Measurements from ENCODE around the gene TBCB. TPM values are rescaled to one million over a fixed set of nuclear protein-coding genes. Genes with fewer than 3 reads are reported as not detected.

Gene TBCB
- total RNA-seq, 5 donors from 2014 or later (not counting 1 experiment from before 2014, with no cell fraction given): 111 to 179 (median 150) TPM

GRCh38 chr19:36144624-36145023 is 29.4 kb downstream of the TBCB start:
- Histone ChIP-seq H3K9me3 (no peaks in the 10 kb centered on the region), H3K4me1 (ENCODE audit: control insufficient read depth in 1 of 2, extremely low read depth in 1 of 2, insufficient read depth in 2 of 2, low read length in 2 of 2) (peaks cover 0 to 15% of the 10 kb centered on the region in 2 experiments), H3K4me3 (ENCODE audit: control insufficient read depth in 1 of 2, extremely low read depth in 1 of 2, low read length in 1 of 2) (no peak overlapping the region), H3K27me3 (replicated peaks in 1 of 2; ENCODE audit: control insufficient read depth in 2 of 2, extremely low read depth in 1 of 2, insufficient read depth in 2 of 2, low read length in 1 of 2) (no peaks in the 10 kb centered on the region), H3K36me3 (ENCODE audit: control insufficient read depth in 2 of 2, extremely low read depth in 1 of 2, insufficient read depth in 1 of 2, low read length in 1 of 2) (peaks cover 15 to 66% of the 10 kb centered on the region in 2 donors), H3K27ac (ENCODE audit: low read length) (no peak overlapping the region)
- 100% methylated on average over 5 of the region's 6 CpGs for WGBS (ENCODE audit: insufficient coverage)
- no peak overlapping the region for H3K4me3 Mint-ChIP-seq
- no peaks in the 10 kb centered on the region for H3K9me3 Mint-ChIP-seq
- ATAC-seq (replicated peaks in 1 of 4) (no peak), DNase-seq (no peak)
- H3K27ac Mint-ChIP-seq: no peak overlapping the region
- peaks cover 12 to 18% (median 13%) of the 10 kb centered on the region in 3 donors for H3K4me1 Mint-ChIP-seq
- POLR2A ChIA-PET: interaction anchor here in 1 of 2 donors (0.6 kb wide), 1 partner anchor 16 kb away, joined by 3 read pairs; no protein-coding TSS in a partner anchor
- H3K27me3 Mint-ChIP-seq: no peaks in the 10 kb centered on the region
- H3K36me3 Mint-ChIP-seq: peaks cover 47% of the 10 kb centered on the region
- CTCF ChIA-PET: interaction anchor here in 1 of 2 donors (0.7 kb wide), 1 partner anchor 16 kb away, joined by 4 read pairs; no protein-coding TSS in a partner anchor

DNA sequence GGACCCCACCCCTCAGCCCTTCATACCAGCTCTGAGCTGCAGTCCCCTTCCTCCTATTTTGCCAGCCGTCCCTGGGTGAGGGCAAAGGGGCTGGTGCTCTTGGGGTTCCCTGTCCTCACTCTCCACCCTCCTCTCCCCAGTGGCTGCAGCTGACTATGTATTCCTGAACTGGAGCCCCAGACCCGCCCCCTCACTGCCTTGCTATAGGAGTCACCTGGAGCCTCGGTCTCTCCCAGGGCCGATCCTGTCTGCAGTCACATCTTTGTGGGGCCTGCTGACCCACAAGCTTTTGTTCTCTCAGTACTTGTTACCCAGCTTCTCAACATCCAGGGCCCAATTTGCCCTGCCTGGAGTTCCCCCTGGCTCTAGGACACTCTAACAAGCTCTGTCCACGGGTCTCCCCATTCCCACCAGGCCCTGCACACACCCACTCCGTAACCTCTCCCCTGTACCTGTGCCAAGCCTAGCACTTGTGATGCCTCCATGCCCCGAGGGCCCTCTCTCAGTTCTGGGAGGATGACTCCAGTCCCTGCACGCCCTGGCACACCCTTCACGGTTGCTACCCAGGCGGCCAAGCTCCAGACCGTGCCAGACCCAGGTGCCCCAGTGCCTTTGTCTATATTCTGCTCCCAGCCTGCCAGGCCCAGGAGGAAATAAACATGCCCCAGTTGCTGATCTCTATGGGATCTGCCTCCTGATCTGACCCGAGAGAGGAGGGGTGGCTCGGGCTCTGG is 34.6 kb downstream of the TBCB start:
- H3K4me3 ChIP-seq (ENCODE audit: control insufficient read depth in 1 of 2, extremely low read depth in 1 of 2, low read length in 1 of 2): no peak overlapping the region
- H3K4me3 Mint-ChIP-seq: no peak overlapping the region
- no peak overlapping the region for H3K27ac Mint-ChIP-seq
- H3K36me3 ChIP-seq (ENCODE audit: control insufficient read depth in 2 of 2, extremely low read depth in 1 of 2, insufficient read depth in 1 of 2, low read length in 1 of 2): peaks cover 12 to 61% of the 10 kb centered on the region in 2 donors
- no peaks in the 10 kb centered on the region for H3K9me3 ChIP-seq
- H3K27me3 Mint-ChIP-seq: no peaks in the 10 kb centered on the region
- no peaks in the 10 kb centered on the region for H3K27me3 ChIP-seq (replicated peaks in 1 of 2; ENCODE audit: control insufficient read depth in 2 of 2, extremely low read depth in 1 of 2, insufficient read depth in 2 of 2, low read length in 1 of 2)
- ChIA-PET POLR2A (no interaction called here), CTCF (interaction anchor here in 1 of 2 donors (0.5 to 0.6 kb wide), 2 partner anchors 47 to 75 kb away, joined by 3 read pairs; no protein-coding TSS in a partner anchor)
- DNase-seq (no peak), ATAC-seq (replicated peaks in 1 of 4) (no peak)
- H3K36me3 Mint-ChIP-seq: peaks cover 41% of the 10 kb centered on the region
- H3K27ac ChIP-seq (ENCODE audit: low read length): no peak overlapping the region
- H3K4me1 Mint-ChIP-seq: peaks cover 0 to 3% (median 0%) of the 10 kb centered on the region in 3 donors
- 96% methylated on average over 7 of the region's 13 CpGs for WGBS (ENCODE audit: insufficient coverage)
- H3K4me1 ChIP-seq (ENCODE audit: control insufficient read depth in 1 of 2, extremely low read depth in 1 of 2, insufficient read depth in 2 of 2, low read length in 2 of 2): no peaks in the 10 kb centered on the region
- H3K9me3 Mint-ChIP-seq: no peaks in the 10 kb centered on the region

DNA sequence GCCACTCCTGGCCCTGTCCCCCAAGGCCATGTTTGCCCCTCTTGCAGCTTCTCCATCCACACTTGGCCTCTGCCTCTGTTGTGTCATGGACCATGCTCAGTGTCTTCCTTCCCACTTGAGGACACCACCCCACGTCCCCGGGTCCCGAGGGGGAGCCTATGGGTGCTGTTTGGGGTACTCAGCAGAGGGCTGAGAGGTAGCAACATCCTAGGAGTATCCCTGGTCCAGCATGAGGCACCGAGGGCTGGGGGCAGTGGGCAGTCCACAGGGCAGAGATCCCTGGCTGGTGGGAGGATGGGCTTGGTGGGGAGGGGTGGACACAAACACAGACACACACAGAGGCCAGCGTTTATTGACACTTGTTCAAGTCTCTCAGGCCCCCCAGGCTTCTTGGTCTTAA is 35.3 kb downstream of the TBCB start:
- H3K36me3 ChIP-seq (ENCODE audit: control insufficient read depth in 2 of 2, extremely low read depth in 1 of 2, insufficient read depth in 1 of 2, low read length in 1 of 2): peaks cover 12 to 53% of the 10 kb centered on the region in 2 donors
- no peaks in the 10 kb centered on the region for H3K27me3 Mint-ChIP-seq
- ChIA-PET CTCF (interaction anchor here in 1 of 2 donors (0.5 kb wide), 1 partner anchor 47 kb away, joined by 3 read pairs; no protein-coding TSS in a partner anchor), POLR2A (interaction anchor here in 1 of 2 donors (0.6 kb wide), 1 partner anchor 67 kb away, joined by 3 read pairs; no protein-coding TSS in a partner anchor)
- DNase-seq (no peak), ATAC-seq (replicated peaks in 1 of 4) (no peak)
- no peaks in the 10 kb centered on the region for H3K4me1 ChIP-seq (ENCODE audit: control insufficient read depth in 1 of 2, extremely low read depth in 1 of 2, insufficient read depth in 2 of 2, low read length in 2 of 2)
- H3K9me3 ChIP-seq: no peaks in the 10 kb centered on the region
- H3K36me3 Mint-ChIP-seq: peaks cover 40% of the 10 kb centered on the region
- H3K4me3 Mint-ChIP-seq: no peak overlapping the region
- 100% methylated on average over 1 of the region's 5 CpGs for WGBS (ENCODE audit: insufficient coverage)
- H3K4me1 Mint-ChIP-seq: peaks cover 0 to 3% (median 0%) of the 10 kb centered on the region in 3 donors
- no peak overlapping the region for H3K27ac Mint-ChIP-seq
- H3K27me3 ChIP-seq (replicated peaks in 1 of 2; ENCODE audit: control insufficient read depth in 2 of 2, extremely low read depth in 1 of 2, insufficient read depth in 2 of 2, low read length in 1 of 2): no peaks in the 10 kb centered on the region
- no peaks in the 10 kb centered on the region for H3K9me3 Mint-ChIP-seq
- no peak overlapping the region for H3K27ac ChIP-seq (ENCODE audit: low read length)
- no peak overlapping the region for H3K4me3 ChIP-seq (ENCODE audit: control insufficient read depth in 1 of 2, extremely low read depth in 1 of 2, low read length in 1 of 2)

DNA sequence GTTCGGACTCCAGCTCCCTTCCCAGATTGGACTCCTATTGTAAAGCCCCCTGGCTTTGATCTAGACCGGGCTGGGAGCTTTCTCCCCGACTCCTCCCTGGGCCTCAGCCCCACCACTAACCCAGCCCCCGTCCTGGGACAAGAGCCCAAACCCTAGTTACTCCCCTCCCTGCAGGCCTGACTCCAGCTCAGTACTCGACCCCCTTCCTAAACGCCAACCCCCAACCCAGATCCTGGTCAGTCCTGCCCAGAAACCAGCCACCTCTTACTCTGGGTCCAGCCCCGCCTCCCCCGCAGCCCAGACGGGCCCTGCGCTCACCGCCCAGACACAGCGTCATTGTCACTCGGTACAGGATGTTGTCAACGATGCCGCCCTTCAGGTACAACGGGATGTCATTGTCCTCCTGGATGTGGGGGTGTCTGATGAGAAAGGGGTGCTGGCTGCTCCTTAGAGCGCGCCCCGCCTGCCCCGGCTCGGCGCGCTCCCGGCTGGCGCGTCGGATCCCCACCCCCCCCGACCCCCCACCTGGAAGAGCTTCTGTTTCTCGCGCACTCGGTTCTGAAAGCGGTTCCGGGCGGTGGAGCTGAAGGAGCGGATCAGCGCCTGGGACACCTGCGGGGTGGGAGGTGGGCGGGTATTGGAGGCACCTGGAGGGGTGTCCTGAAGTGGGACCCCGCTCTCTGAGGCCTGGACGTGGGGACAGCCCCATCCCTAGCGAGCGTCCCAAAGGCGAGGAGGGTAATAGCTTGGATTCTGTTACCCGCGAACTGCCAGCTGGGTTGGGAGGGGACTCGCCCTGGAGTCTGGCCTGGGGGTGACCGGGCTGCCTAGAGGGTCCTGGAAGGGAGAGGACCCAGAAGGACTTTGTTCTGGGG is 36.1 kb downstream of the TBCB start:
- DNase-seq (no peak), ATAC-seq (replicated peaks in 1 of 4) (no peak)
- H3K4me1 Mint-ChIP-seq: peaks cover 0 to 3% (median 0%) of the 10 kb centered on the region in 3 donors
- ChIA-PET POLR2A (interaction anchor here in 1 of 2 donors (0.6 kb wide), 1 partner anchor 68 kb away, joined by 3 read pairs; no protein-coding TSS in a partner anchor), CTCF (interaction anchor here in 1 of 2 donors (0.6 kb wide), 1 partner anchor 189 kb away, joined by 7 read pairs; no protein-coding TSS in a partner anchor)
- no peaks in the 10 kb centered on the region for H3K27me3 Mint-ChIP-seq
- Histone ChIP-seq H3K36me3 (ENCODE audit: control insufficient read depth in 2 of 2, extremely low read depth in 1 of 2, insufficient read depth in 1 of 2, low read length in 1 of 2) (peaks cover 12 to 46% of the 10 kb centered on the region in 2 donors), H3K27ac (ENCODE audit: low read length) (no peak overlapping the region), H3K4me3 (ENCODE audit: control insufficient read depth in 1 of 2, extremely low read depth in 1 of 2, low read length in 1 of 2) (no peak overlapping the region), H3K4me1 (ENCODE audit: control insufficient read depth in 1 of 2, extremely low read depth in 1 of 2, insufficient read depth in 2 of 2, low read length in 2 of 2) (no peaks in the 10 kb centered on the region), H3K27me3 (replicated peaks in 1 of 2; ENCODE audit: control insufficient read depth in 2 of 2, extremely low read depth in 1 of 2, insufficient read depth in 2 of 2, low read length in 1 of 2) (no peaks in the 10 kb centered on the region), H3K9me3 (no peaks in the 10 kb centered on the region)
- 97% methylated on average over 16 of the region's 47 CpGs for WGBS (ENCODE audit: insufficient coverage)
- H3K4me3 Mint-ChIP-seq: no peak overlapping the region
- no peak overlapping the region for H3K27ac Mint-ChIP-seq
- peaks cover 32% of the 10 kb centered on the region for H3K36me3 Mint-ChIP-seq
- H3K9me3 Mint-ChIP-seq: no peaks in the 10 kb centered on the region

- Histone ChIP-seq H3K9me3 (no peaks in the 10 kb centered on the region), H3K36me3 (ENCODE audit: control insufficient read depth in 2 of 2, extremely low read depth in 1 of 2, insufficient read depth in 1 of 2, low read length in 1 of 2) (peaks cover 6 to 39% of the 10 kb centered on the region in 2 donors), H3K27ac (ENCODE audit: low read length) (no peak overlapping the region), H3K4me1 (ENCODE audit: control insufficient read depth in 1 of 2, extremely low read depth in 1 of 2, insufficient read depth in 2 of 2, low read length in 2 of 2) (no peaks in the 10 kb centered on the region), H3K4me3 (ENCODE audit: control insufficient read depth in 1 of 2, extremely low read depth in 1 of 2, low read length in 1 of 2) (no peak overlapping the region), H3K27me3 (replicated peaks in 1 of 2; ENCODE audit: control insufficient read depth in 2 of 2, extremely low read depth in 1 of 2, insufficient read depth in 2 of 2, low read length in 1 of 2) (no peaks in the 10 kb centered on the region)
- Mint-ChIP-seq H3K4me1 (peaks cover 0 to 3% (median 0%) of the 10 kb centered on the region in 3 donors), H3K4me3 (no peak overlapping the region), H3K27ac (no peak overlapping the region), H3K27me3 (no peaks in the 10 kb centered on the region), H3K9me3 (no peaks in the 10 kb centered on the region), H3K36me3 (peaks cover 28% of the 10 kb centered on the region)
- DNase-seq (no peak), ATAC-seq (replicated peaks in 1 of 4) (no peak)
- 94% methylated on average over 15 of the region's 16 CpGs for WGBS (ENCODE audit: insufficient coverage)
- CTCF ChIA-PET: no interaction called here
- POLR2A ChIA-PET: no interaction called here
These were observed 36.7 kb downstream of the TBCB start for GRCh38 chr19:36152019-36152351.
